GM23338 (cell line): ENCODE results near the gene PDHB. TPM values are rescaled to one million over a fixed set of nuclear protein-coding genes. Genes with fewer than 3 reads are reported as not detected.

Experiments used
- ATAC-seq: fragments of 200-7000 bp; cut with Tn5 transposase; 3 replicates; pipeline ENCODE4 v1.9.1; 2020
- DNase-seq: peaks from one replicate; pipeline ENCODE4 v3.0.0-alpha.2; 2015; ENCODE audit warnings: low spot score
- H2AFZ ChIP-seq: fragments of 200-600 bp; sonication (generic); 2 replicates; pipeline ENCODE4 v1.8.0; 2016; ENCODE audit warnings: antibody characterized with exemption, mild to moderate bottlenecking, moderate library complexity
- H3F3A ChIP-seq: fragments of 200-600 bp; sonication (generic); replicated peaks from 2 replicates; pipeline ENCODE4 v1.8.0; 2017; ENCODE audit warnings: antibody characterized with exemption, mixed run types, low read depth
- H3K27ac ChIP-seq: fragments of 200-600 bp; sonication (generic); 2 replicates; pipeline ENCODE4 v1.6.1; 2016; ENCODE audit warnings: low read depth
- H3K27me3 ChIP-seq: fragments of 200-600 bp; sonication (generic); 2 replicates; pipeline ENCODE4 v1.8.0; 2016; ENCODE audit warnings: mild to moderate bottlenecking, mixed run types, moderate library complexity; ENCODE audit not compliant: insufficient read depth
- H3K36me3 ChIP-seq: fragments of 200-600 bp; sonication (generic); 2 replicates; pipeline ENCODE4 v1.8.0; 2016; ENCODE audit warnings: mild to moderate bottlenecking; ENCODE audit not compliant: insufficient read depth
- H3K4me1 ChIP-seq: fragments of 200-600 bp; sonication (generic); 2 replicates; pipeline ENCODE4 v1.8.0; 2016; ENCODE audit warnings: mild to moderate bottlenecking, moderate library complexity; ENCODE audit not compliant: insufficient read depth
- H3K4me2 ChIP-seq: fragments of 200-600 bp; sonication (generic); 2 replicates; pipeline ENCODE4 v1.7.1; 2017; ENCODE audit warnings: mixed run types
- H3K4me3 ChIP-seq: fragments of 200-600 bp; sonication (generic); 2 replicates; pipeline ENCODE4 v1.6.1; 2016; ENCODE audit warnings: mixed run types
- H3K79me2 ChIP-seq: fragments of 200-600 bp; sonication (generic); replicated peaks from 2 replicates; pipeline ENCODE4 v1.8.0; 2017; ENCODE audit warnings: mild to moderate bottlenecking; ENCODE audit not compliant: insufficient read depth
- H3K9me2 ChIP-seq: fragments of 200-600 bp; sonication (generic); 2 replicates; pipeline ENCODE4 v1.8.0; 2017; ENCODE audit not compliant: insufficient read depth
- H4K20me1 ChIP-seq: fragments of 200-600 bp; sonication (generic); replicated peaks from 2 replicates; pipeline ENCODE4 v1.8.0; 2017; ENCODE audit warnings: mild to moderate bottlenecking; ENCODE audit not compliant: insufficient read depth
- H3K27ac Mint-ChIP-seq: 2 replicates; pipeline ENCODE4 v1.8.0; 2020; ENCODE audit warnings: inconsistent platforms, mild to moderate bottlenecking, moderate library complexity, mixed read lengths
- H3K27me3 Mint-ChIP-seq: 3 replicates; pipeline ENCODE4 v1.8.0; 2022; ENCODE audit warnings: low read depth, mild to moderate bottlenecking, moderate library complexity, mixed read lengths, inconsistent platforms; ENCODE audit not compliant: insufficient read depth, poor library complexity
- H3K36me3 Mint-ChIP-seq: 3 replicates; pipeline ENCODE4 v1.8.0; 2021; ENCODE audit warnings: low read depth, mild to moderate bottlenecking, inconsistent platforms, moderate library complexity, mixed read lengths
- H3K4me1 Mint-ChIP-seq: 3 replicates; pipeline ENCODE4 v1.8.0; 2020; ENCODE audit warnings: mild to moderate bottlenecking, inconsistent platforms, mixed read lengths
- H3K4me3 Mint-ChIP-seq: 3 replicates; pipeline ENCODE4 v1.8.0; 2021; ENCODE audit warnings: moderate library complexity, mild to moderate bottlenecking, inconsistent platforms, mixed read lengths
- H3K9me3 Mint-ChIP-seq: 3 replicates; pipeline ENCODE4 v1.8.0; 2020; ENCODE audit warnings: moderate library complexity, mild to moderate bottlenecking, inconsistent platforms, mixed read lengths
- CREB1 ChIP-seq: fragments of 250-450 bp; sonication (Bioruptor Pico); IDR thresholded peaks from 2 replicates; pipeline ENCODE4 v1.5.0; 2020; ENCODE audit warnings: low read depth, mild to moderate bottlenecking, moderate library complexity
- CTCF ChIP-seq, 2 experiments: fragments of 200-600 bp in 1 of 2; sonication (generic) in 1 of 2; conservative IDR thresholded peaks; 2 replicates each; pipeline versions ENCODE4 v1.5.1 to v1.6.1; 2016 to 2017; ENCODE audit warnings: antibody characterized with exemption in 2 of 2, low read depth in 2 of 2, mild to moderate bottlenecking in 2 of 2, moderate library complexity in 1 of 2
- ETS1 ChIP-seq: IDR thresholded peaks from 2 replicates; pipeline ENCODE4 v1.6.1; 2016; ENCODE audit warnings: antibody characterized with exemption
- EZH2 ChIP-seq: fragments of 200-600 bp; sonication (generic); IDR thresholded peaks from one replicate; pipeline ENCODE4 v1.8.0; 2017; ENCODE audit warnings: antibody characterized with exemption, mild to moderate bottlenecking, low read depth; ENCODE audit not compliant: unreplicated experiment
- EZH2phosphoT487 ChIP-seq: fragments of 200-600 bp; sonication (generic); IDR thresholded peaks from one replicate; pipeline ENCODE4 v1.8.1; 2018; ENCODE audit warnings: antibody characterized with exemption; ENCODE audit not compliant: unreplicated experiment
- JUNB ChIP-seq: IDR thresholded peaks from one replicate; pipeline ENCODE4 v1.6.1; 2016; ENCODE audit warnings: antibody characterized with exemption; ENCODE audit not compliant: unreplicated experiment
- NANOG ChIP-seq: IDR thresholded peaks from 2 replicates; pipeline ENCODE4 v1.6.1; 2016; ENCODE audit warnings: antibody characterized with exemption, borderline replicate concordance
- ZNF114 ChIP-seq: fragments of 250-450 bp; sonication (Bioruptor Pico); IDR thresholded peaks from 2 replicates; pipeline ENCODE4 v1.5.0; 2020; ENCODE audit warnings: mild to moderate bottlenecking, moderate library complexity
- ZNF331 ChIP-seq: fragments of 250-450 bp; sonication (Bioruptor Pico); IDR thresholded peaks from 2 replicates; pipeline ENCODE4 v1.5.0; 2020; ENCODE audit warnings: low read depth, mild to moderate bottlenecking, moderate library complexity
- ZNF462 ChIP-seq: fragments of 250-450 bp; sonication (Bioruptor Pico); IDR thresholded peaks from 2 replicates; pipeline ENCODE4 v1.5.0; 2020; ENCODE audit warnings: mild to moderate bottlenecking, moderate library complexity
- polyA plus RNA-seq: library from polyadenylated mRNA; unstranded; fragments of >200 nt; fragmentation: Nextera tagmentation; extraction: Ambion mirVana; gene quantifications from 2 replicates; pipeline ENCODE4 v1.2.1, GENCODE V29; 2016
- total RNA-seq: library from RNA; depleted of rRNA; stranded (reverse); fragments of >200 nt; shearing (Covaris generic); gene quantifications from 2 replicates; pipeline ENCODE4 v1.2.3, GENCODE V29; 2014

PDHB gene
- total and polyA plus RNA-seq, 2 experiments from 2014 or later = 172 to 222 TPM

GRCh38 chr3:58434511-58434910, 879 bp upstream of the PDHB start:
- peaks cover 12% of the 10 kb centered on the region for H3K27me3 Mint-ChIP-seq
- H3K4me1 Mint-ChIP-seq = peaks cover 39% of the 10 kb centered on the region
- Histone ChIP-seq H3K9me2 (peaks cover 5% of the 10 kb centered on the region; the same call in 1 of the 2 replicates), H3F3A (peaks cover 6% of the 10 kb centered on the region; the same call in 1 of the 2 replicates), H2AFZ (no peak overlapping the region), H3K36me3 (peaks cover 28% of the 10 kb centered on the region), H3K27ac (peak overlapping the region; percentile 94), H3K27me3 (no peaks in the 10 kb centered on the region), H3K79me2 (peaks cover 29% of the 10 kb centered on the region), H3K4me2 (peak overlapping the region; percentile 75), H3K4me1 (peaks cover 36% of the 10 kb centered on the region), H4K20me1 (peaks cover 3% of the 10 kb centered on the region; the same call in 1 of the 2 replicates), H3K4me3 (peak overlapping the region; percentile 41)
- TF ChIP-seq CTCF (conservative IDR thresholded peaks at IDR 0.05; ENCODE audit: low read depth in 2 of 2) = no peak
- TF ChIP-seq NANOG = no peak
- no peak for TF ChIP-seq ZNF114 (CRISPR knock-in tag)
- TF ChIP-seq EZH2phosphoT487 = no peak
- ATAC-seq = peak; percentile 4
- peaks cover 31% of the 10 kb centered on the region for H3K36me3 Mint-ChIP-seq
- H3K27ac Mint-ChIP-seq = peak overlapping the region; percentile 94
- peak overlapping the region; percentile 90 for H3K4me3 Mint-ChIP-seq
- peaks cover 10% of the 10 kb centered on the region for H3K9me3 Mint-ChIP-seq
- peak; percentile 37 for DNase-seq

- Mint-ChIP-seq H3K27ac (peak overlapping the region; percentile 94), H3K4me1 (peaks cover 39% of the 10 kb centered on the region), H3K9me3 (peaks cover 10% of the 10 kb centered on the region), H3K36me3 (peaks cover 34% of the 10 kb centered on the region), H3K27me3 (peaks cover 12% of the 10 kb centered on the region), H3K4me3 (peak overlapping the region; percentile 90)
- H3K79me2 ChIP-seq = peaks cover 29% of the 10 kb centered on the region
- ATAC-seq (no peak), DNase-seq (no peak)
- no peaks in the 10 kb centered on the region for H3K27me3 ChIP-seq
- H3K36me3 ChIP-seq = peaks cover 32% of the 10 kb centered on the region
- peak overlapping the region; percentile 41 for H3K4me3 ChIP-seq
- H3K27ac ChIP-seq = peak overlapping the region; percentile 94
- H3K4me2 ChIP-seq = peak overlapping the region; percentile 75
- peaks cover 3% of the 10 kb centered on the region; the same call in 1 of the 2 replicates for H3K9me2 ChIP-seq
- H3K4me1 ChIP-seq = peaks cover 36% of the 10 kb centered on the region
- no peak overlapping the region for H2AFZ ChIP-seq
- H4K20me1 ChIP-seq = peaks cover 3% of the 10 kb centered on the region; the same call in 1 of the 2 replicates
- peaks cover 6% of the 10 kb centered on the region; the same call in 1 of the 2 replicates for H3F3A ChIP-seq
- TF ChIP-seq CTCF (conservative IDR thresholded peaks at IDR 0.05; ENCODE audit: low read depth in 2 of 2) (no peak), ZNF114 (CRISPR knock-in tag) (no peak), CREB1 (CRISPR knock-in tag) (no peak), NANOG (no peak), EZH2phosphoT487 (no peak), ZNF462 (CRISPR knock-in tag) (no peak), EZH2 (no peak), JUNB (no peak), ETS1 (no peak), ZNF331 (no peak)
Measured at GRCh38 chr3:58434168-58434504, 504 bp upstream of the PDHB start.
